ENCODE measurements around the gene PDE4D.

GRCh38 chr5:59553992-59554391 is 339.5 kb downstream of the PDE4D start:
- TF ChIP-seq POLR2A (IDR thresholded peaks at IDR 0.05; ENCODE audit: low read depth, low read length) (no peak), POLR2AphosphoS5 (IDR thresholded peaks at IDR 0.05; ENCODE audit: low read depth, low read length) (no peak)
